Vagina (tissue), 2 donors: ENCODE results near the gene SLF1.

Experiments used
- POLR2AphosphoS5 ChIP-seq, 2 donors: sonication (generic); formaldehyde crosslinking; IDR thresholded peaks; one replicate each; pipeline ENCODE4 v1.9.0; 2017; ENCODE audit warnings: antibody characterized with exemption in 2 of 2, mild to moderate bottlenecking in 2 of 2, low read depth in 1 of 2; ENCODE audit not compliant: insufficient read depth in 1 of 2
- TF ChIP-seq, protein P1 (sequence below), 3 experiments: fragments of 450-650 bp in 2 of 3; fragments of 200-600 bp in 1 of 3; sonication (generic) in 1 of 3; IDR thresholded peaks; one replicate each; pipeline ENCODE4 v1.5.1; 2017 to 2019; ENCODE audit warnings: antibody characterized with exemption in 3 of 3, mild to moderate bottlenecking in 2 of 3, moderate library complexity in 2 of 3

DNA sequence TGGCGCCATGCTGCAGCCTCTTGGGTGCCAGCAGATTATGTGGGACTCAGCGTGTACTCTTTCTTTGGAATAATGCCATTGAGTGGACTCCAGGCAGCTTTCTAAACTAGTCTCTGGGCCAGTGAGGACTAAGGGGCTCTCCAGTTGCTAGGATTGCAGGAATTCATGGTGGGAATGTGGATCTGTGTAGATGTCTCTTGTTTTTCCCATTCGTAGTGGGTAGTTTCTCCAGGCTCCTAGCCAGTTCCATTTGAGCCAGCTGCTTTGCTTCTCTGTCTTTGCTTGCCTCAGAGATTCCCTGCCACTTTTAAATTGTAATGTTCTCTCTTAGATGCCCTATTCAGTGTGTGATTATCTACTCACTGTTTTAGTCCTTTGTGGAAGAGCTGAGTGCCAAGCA, 42.6 kb downstream of the SLF1 start:
- no peak for TF ChIP-seq POLR2AphosphoS5 (IDR thresholded peaks at IDR 0.05; ENCODE audit: insufficient read depth in 1 of 2, low read depth in 1 of 2)
- TF ChIP-seq, protein P1, sequence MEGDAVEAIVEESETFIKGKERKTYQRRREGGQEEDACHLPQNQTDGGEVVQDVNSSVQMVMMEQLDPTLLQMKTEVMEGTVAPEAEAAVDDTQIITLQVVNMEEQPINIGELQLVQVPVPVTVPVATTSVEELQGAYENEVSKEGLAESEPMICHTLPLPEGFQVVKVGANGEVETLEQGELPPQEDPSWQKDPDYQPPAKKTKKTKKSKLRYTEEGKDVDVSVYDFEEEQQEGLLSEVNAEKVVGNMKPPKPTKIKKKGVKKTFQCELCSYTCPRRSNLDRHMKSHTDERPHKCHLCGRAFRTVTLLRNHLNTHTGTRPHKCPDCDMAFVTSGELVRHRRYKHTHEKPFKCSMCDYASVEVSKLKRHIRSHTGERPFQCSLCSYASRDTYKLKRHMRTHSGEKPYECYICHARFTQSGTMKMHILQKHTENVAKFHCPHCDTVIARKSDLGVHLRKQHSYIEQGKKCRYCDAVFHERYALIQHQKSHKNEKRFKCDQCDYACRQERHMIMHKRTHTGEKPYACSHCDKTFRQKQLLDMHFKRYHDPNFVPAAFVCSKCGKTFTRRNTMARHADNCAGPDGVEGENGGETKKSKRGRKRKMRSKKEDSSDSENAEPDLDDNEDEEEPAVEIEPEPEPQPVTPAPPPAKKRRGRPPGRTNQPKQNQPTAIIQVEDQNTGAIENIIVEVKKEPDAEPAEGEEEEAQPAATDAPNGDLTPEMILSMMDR (IDR thresholded peaks at IDR 0.05): no peak
